SK-N-SH treated with all-trans-retinoic acid at 6 μM for 48 hours (cell line): ENCODE measurements around the gene METTL8.

Experiments
- ATAC-seq: fragments of 200-7000 bp; cut with Tn5 transposase; 3 replicates; pipeline ENCODE4 v1.9.1; 2020; ENCODE audit warnings: mild to moderate bottlenecking, moderate library complexity
- ARNTL ChIP-seq: fragments of 450-650 bp; formaldehyde crosslinking; IDR thresholded peaks from 2 replicates; pipeline ENCODE4 v1.5.0; 2020; ENCODE audit warnings: low read depth, mild to moderate bottlenecking, moderate library complexity, borderline replicate concordance
- BACH2 ChIP-seq: fragments of 250-450 bp; sonication (Bioruptor Pico); IDR thresholded peaks from 2 replicates; pipeline ENCODE4 v1.9.0; 2021; ENCODE audit warnings: mild to moderate bottlenecking, borderline replicate concordance
- CSDC2 ChIP-seq: fragments of 250-450 bp; sonication (Bioruptor Pico); IDR thresholded peaks from 2 replicates; pipeline ENCODE4 v1.5.0; 2020; ENCODE audit warnings: mild to moderate bottlenecking, moderate library complexity
- ESRRG ChIP-seq: fragments of 250-450 bp; sonication (Bioruptor Pico); IDR thresholded peaks from 2 replicates; pipeline ENCODE4 v1.6.1; 2021; ENCODE audit warnings: mild to moderate bottlenecking
- GLIS3 ChIP-seq: fragments of 250-450 bp; sonication (Bioruptor Pico); IDR thresholded peaks from 2 replicates; pipeline ENCODE4 v1.5.0; 2020; ENCODE audit warnings: mild to moderate bottlenecking, moderate library complexity
- OSR1 ChIP-seq: fragments of 250-450 bp; sonication (Bioruptor Pico); IDR thresholded peaks from 2 replicates; pipeline ENCODE4 v1.8.0; 2022; ENCODE audit warnings: moderate library complexity, mild to moderate bottlenecking, inconsistent platforms
- PPARA ChIP-seq: fragments of 250-450 bp; sonication (Bioruptor Pico); IDR thresholded peaks from 2 replicates; pipeline ENCODE4 v1.5.0; 2020; ENCODE audit warnings: mild to moderate bottlenecking, borderline replicate concordance
- RARB ChIP-seq: fragments of 250-450 bp; sonication (Bioruptor Pico); IDR thresholded peaks from 2 replicates; pipeline ENCODE4 v1.8.0; 2021; ENCODE audit warnings: mild to moderate bottlenecking, moderate library complexity
- SNAI2 ChIP-seq: fragments of 250-450 bp; sonication (Bioruptor Pico); IDR thresholded peaks from 2 replicates; pipeline ENCODE4 v1.5.0; 2020; ENCODE audit warnings: mild to moderate bottlenecking, moderate library complexity
- TCF4 ChIP-seq: fragments of 250-450 bp; sonication (Bioruptor Pico); IDR thresholded peaks from 2 replicates; pipeline ENCODE4 v1.8.0; 2021; ENCODE audit warnings: mild to moderate bottlenecking, moderate library complexity, borderline replicate concordance
- TOX ChIP-seq: fragments of 250-450 bp; sonication (Bioruptor Pico); IDR thresholded peaks from 2 replicates; pipeline ENCODE4 v1.8.0; 2021; ENCODE audit warnings: mild to moderate bottlenecking, moderate library complexity, borderline replicate concordance
- ZC3H10 ChIP-seq: fragments of 250-450 bp; sonication (Bioruptor Pico); IDR thresholded peaks from 2 replicates; pipeline ENCODE4 v1.5.1; 2021; ENCODE audit warnings: mild to moderate bottlenecking, moderate library complexity
- ZFP3 ChIP-seq: fragments of 250-450 bp; sonication (Bioruptor Pico); IDR thresholded peaks from 2 replicates; pipeline ENCODE4 v1.5.0; 2020; ENCODE audit warnings: mild to moderate bottlenecking, moderate library complexity
- ZFP30 ChIP-seq: fragments of 450-650 bp; formaldehyde crosslinking; IDR thresholded peaks from 2 replicates; pipeline ENCODE4 v1.5.0; 2022; ENCODE audit warnings: mild to moderate bottlenecking, moderate library complexity
- ZNF565 ChIP-seq: fragments of 450-650 bp; formaldehyde crosslinking; conservative IDR thresholded peaks from 2 replicates; pipeline ENCODE4 v1.5.0; 2020; ENCODE audit warnings: low read depth, mild to moderate bottlenecking, moderate library complexity
- ZNF70 ChIP-seq: fragments of 450-650 bp; formaldehyde crosslinking; IDR thresholded peaks from 2 replicates; pipeline ENCODE4 v1.5.0; 2020; ENCODE audit warnings: mild to moderate bottlenecking, moderate library complexity
- TF ChIP-seq, protein P1 (sequence below): fragments of 250-450 bp; sonication (Bioruptor Pico); IDR thresholded peaks from 2 replicates; pipeline ENCODE4 v1.8.0; 2021; ENCODE audit warnings: low read depth, mild to moderate bottlenecking, moderate library complexity, borderline replicate concordance
- TF ChIP-seq, protein P2 (sequence below): fragments of 250-450 bp; sonication (Bioruptor Pico); IDR thresholded peaks from 2 replicates; pipeline ENCODE4 v1.5.1; 2021; ENCODE audit warnings: mild to moderate bottlenecking, moderate library complexity
- TF ChIP-seq, protein P3 (sequence below): fragments of 250-450 bp; sonication (Bioruptor Pico); IDR thresholded peaks from 2 replicates; pipeline ENCODE4 v1.5.0; 2020; ENCODE audit warnings: mild to moderate bottlenecking, moderate library complexity
- TF ChIP-seq, protein P4 (sequence below): fragments of 250-450 bp; sonication (Bioruptor Pico); IDR thresholded peaks from 2 replicates; pipeline ENCODE4 v1.8.0; 2020; ENCODE audit warnings: mild to moderate bottlenecking, moderate library complexity, borderline replicate concordance

METTL8 gene

DNA sequence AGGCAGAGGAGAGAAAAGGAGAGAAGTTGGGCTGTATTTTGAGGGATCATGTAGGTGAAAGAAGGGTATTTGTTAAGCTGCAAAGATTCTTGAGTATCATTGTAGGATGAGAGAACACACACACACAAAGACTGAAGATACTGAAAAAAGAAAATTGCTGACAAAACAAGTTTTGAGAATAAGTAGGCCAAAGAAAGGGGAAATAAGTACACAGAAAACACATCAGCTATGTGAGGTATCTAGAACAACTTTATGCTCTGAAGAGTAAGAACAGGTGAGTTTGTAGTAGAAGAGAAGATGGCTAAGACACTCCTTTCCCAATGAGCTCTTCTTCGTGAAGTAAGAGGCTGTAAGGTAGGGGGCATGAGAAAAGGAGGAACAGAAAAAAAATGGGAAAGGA, 28.2 kb downstream of the METTL8 start:
- TF ChIP-seq ESRRG (no peak), GLIS3 (CRISPR knock-in tag) (no peak), PPARA (no peak), OSR1 (CRISPR knock-in tag) (no peak), BACH2 (CRISPR knock-in tag) (no peak)
- TF ChIP-seq, protein P1, sequence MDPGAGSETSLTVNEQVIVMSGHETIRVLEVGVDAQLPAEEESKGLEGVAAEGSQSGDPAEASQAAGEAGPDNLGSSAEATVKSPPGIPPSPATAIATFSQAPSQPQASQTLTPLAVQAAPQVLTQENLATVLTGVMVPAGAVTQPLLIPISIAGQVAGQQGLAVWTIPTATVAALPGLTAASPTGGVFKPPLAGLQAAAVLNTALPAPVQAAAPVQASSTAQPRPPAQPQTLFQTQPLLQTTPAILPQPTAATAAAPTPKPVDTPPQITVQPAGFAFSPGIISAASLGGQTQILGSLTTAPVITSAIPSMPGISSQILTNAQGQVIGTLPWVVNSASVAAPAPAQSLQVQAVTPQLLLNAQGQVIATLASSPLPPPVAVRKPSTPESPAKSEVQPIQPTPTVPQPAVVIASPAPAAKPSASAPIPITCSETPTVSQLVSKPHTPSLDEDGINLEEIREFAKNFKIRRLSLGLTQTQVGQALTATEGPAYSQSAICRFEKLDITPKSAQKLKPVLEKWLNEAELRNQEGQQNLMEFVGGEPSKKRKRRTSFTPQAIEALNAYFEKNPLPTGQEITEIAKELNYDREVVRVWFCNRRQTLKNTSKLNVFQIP (CRISPR knock-in tag) = no peak
- TF ChIP-seq, all 23 proteins: peak for 0
- ATAC-seq = no peak

DNA sequence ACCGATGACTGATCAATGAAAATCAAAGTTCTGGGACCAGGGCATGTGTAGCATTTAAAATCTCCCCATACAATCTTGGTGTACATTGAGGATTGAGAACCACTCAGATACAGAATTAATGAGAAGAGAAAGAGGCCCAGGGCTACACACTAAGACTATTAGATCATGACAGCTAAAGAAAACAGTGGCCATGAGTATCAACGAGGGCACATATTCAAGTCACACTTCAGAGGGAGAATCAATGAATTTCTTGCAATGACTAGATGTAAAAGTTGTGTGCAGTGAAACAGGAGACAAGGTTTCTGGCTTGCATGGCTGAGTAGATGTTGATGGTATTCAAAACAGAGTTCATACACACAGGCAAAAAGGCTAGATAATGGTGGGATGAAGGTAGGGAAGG, 29.1 kb downstream of the METTL8 start:
- no peak for ATAC-seq
- TF ChIP-seq, protein P2, sequence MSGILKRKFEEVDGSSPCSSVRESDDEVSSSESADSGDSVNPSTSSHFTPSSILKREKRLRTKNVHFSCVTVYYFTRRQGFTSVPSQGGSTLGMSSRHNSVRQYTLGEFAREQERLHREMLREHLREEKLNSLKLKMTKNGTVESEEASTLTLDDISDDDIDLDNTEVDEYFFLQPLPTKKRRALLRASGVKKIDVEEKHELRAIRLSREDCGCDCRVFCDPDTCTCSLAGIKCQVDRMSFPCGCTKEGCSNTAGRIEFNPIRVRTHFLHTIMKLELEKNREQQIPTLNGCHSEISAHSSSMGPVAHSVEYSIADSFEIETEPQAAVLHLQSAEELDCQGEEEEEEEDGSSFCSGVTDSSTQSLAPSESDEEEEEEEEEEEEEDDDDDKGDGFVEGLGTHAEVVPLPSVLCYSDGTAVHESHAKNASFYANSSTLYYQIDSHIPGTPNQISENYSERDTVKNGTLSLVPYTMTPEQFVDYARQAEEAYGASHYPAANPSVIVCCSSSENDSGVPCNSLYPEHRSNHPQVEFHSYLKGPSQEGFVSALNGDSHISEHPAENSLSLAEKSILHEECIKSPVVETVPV (CRISPR knock-in tag) = no peak
- TF ChIP-seq ZNF565 (CRISPR knock-in tag) (no peak), ZC3H10 (no peak), ZNF70 (CRISPR knock-in tag) (no peak), ARNTL (no peak), SNAI2 (no peak), BACH2 (CRISPR knock-in tag) (no peak), PPARA (no peak), GLIS3 (CRISPR knock-in tag) (no peak), ZFP3 (CRISPR knock-in tag) (no peak), RARB (CRISPR knock-in tag) (no peak), TOX (CRISPR knock-in tag) (no peak), TCF4 (no peak), CSDC2 (no peak)
- TF ChIP-seq, protein P3, sequence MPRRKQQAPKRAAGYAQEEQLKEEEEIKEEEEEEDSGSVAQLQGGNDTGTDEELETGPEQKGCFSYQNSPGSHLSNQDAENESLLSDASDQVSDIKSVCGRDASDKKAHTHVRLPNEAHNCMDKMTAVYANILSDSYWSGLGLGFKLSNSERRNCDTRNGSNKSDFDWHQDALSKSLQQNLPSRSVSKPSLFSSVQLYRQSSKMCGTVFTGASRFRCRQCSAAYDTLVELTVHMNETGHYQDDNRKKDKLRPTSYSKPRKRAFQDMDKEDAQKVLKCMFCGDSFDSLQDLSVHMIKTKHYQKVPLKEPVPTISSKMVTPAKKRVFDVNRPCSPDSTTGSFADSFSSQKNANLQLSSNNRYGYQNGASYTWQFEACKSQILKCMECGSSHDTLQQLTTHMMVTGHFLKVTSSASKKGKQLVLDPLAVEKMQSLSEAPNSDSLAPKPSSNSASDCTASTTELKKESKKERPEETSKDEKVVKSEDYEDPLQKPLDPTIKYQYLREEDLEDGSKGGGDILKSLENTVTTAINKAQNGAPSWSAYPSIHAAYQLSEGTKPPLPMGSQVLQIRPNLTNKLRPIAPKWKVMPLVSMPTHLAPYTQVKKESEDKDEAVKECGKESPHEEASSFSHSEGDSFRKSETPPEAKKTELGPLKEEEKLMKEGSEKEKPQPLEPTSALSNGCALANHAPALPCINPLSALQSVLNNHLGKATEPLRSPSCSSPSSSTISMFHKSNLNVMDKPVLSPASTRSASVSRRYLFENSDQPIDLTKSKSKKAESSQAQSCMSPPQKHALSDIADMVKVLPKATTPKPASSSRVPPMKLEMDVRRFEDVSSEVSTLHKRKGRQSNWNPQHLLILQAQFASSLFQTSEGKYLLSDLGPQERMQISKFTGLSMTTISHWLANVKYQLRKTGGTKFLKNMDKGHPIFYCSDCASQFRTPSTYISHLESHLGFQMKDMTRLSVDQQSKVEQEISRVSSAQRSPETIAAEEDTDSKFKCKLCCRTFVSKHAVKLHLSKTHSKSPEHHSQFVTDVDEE (CRISPR knock-in tag) = no peak
- TF ChIP-seq, protein P4, sequence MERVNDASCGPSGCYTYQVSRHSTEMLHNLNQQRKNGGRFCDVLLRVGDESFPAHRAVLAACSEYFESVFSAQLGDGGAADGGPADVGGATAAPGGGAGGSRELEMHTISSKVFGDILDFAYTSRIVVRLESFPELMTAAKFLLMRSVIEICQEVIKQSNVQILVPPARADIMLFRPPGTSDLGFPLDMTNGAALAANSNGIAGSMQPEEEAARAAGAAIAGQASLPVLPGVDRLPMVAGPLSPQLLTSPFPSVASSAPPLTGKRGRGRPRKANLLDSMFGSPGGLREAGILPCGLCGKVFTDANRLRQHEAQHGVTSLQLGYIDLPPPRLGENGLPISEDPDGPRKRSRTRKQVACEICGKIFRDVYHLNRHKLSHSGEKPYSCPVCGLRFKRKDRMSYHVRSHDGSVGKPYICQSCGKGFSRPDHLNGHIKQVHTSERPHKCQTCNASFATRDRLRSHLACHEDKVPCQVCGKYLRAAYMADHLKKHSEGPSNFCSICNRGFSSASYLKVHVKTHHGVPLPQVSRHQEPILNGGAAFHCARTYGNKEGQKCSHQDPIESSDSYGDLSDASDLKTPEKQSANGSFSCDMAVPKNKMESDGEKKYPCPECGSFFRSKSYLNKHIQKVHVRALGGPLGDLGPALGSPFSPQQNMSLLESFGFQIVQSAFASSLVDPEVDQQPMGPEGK (CRISPR knock-in tag) = no peak
- TF ChIP-seq, protein P1 (CRISPR knock-in tag) = no peak

DNA sequence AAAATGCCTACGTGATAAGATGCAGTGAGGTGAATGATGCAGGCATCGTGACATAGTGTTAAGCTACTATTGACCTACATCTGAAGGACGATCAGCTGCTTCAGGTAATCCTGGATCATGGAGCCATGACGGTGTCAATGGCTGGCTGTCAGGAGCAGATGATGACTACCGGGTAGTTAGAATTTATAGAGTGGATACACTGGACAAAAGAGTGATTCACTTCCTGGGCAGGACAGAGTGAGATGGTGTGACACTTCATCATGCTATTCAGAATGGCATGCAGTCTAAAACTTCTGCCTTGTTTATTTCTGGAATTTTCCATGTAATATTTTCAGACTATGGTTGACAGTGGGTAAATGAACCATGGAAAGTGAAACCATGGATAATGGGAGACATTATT, 29.5 kb downstream of the METTL8 start:
- TF ChIP-seq ZFP30 = no peak
- no peak for TF ChIP-seq GLIS3 (CRISPR knock-in tag)
- no peak for TF ChIP-seq TOX (CRISPR knock-in tag)
- peak; percentile 72 for ATAC-seq
